HG03439 (cell line): ENCODE measurements around the gene CDC6.
A peak's percentile ranks its signal among the peaks of the same experiment; 100 is the strongest.

Experiments
- ATAC-seq: cut with Tn5 transposase; IDR thresholded peaks from one replicate; pipeline ENCODE4 v1.9.1; 2021; ENCODE audit warnings: mild to moderate bottlenecking, moderate library complexity; ENCODE audit not compliant: unreplicated experiment

The CDC6 gene

DNA sequence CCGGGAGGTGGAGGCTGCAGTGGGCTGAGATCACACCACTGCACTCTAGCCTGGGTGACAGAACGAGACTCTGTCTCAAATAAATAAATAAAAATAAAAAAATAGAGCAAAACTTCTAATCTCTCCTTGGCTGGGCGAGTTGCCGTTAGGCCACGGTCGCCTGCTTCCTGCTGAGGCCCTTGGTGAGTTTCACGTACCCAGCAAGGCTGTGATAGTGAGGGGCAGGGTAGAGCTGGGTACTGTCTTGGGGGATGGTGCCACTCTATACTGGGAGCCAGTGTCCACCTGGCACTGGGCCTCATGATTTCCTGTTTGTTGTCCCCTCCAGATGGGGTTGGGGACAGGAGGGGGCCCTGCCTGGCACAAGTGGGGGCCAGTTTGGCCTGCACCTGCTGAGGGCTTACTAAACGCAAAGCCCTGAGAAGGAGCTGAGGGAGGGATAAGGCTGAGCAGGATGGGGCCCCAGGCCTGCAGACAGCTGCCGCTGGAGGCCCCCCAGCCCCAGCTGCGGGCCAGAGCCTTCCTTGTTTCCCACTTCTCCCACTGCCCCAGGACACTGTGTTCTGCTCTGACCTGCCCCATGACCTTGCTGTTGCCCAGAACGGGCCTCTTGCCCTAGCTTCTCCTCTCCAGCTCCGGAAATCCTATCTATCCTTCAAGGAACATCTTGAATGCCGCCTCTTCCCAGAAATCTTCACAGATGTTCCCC, 51.4 kb downstream of the CDC6 start:
- ATAC-seq: no peak

DNA sequence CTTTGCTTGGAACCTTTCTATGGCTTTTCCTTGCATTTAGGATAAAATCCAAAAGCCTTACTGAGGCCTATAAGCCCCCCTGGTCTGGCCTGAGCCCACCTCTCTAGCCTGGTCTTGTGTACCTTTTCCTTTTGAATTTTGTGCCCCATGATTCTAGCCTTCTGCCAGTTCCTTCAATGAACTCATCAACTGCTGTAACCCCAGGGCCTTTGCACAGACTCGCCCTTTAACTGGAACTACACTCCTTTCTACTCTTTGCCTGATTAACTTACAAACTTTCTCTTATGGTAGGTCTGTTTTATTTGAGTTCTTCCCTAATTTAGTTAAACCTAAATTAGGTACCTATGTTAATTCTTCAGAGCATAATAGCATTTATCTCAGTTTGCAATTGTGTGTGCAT, 52.6 kb downstream of the CDC6 start:
- no peak for ATAC-seq

DNA sequence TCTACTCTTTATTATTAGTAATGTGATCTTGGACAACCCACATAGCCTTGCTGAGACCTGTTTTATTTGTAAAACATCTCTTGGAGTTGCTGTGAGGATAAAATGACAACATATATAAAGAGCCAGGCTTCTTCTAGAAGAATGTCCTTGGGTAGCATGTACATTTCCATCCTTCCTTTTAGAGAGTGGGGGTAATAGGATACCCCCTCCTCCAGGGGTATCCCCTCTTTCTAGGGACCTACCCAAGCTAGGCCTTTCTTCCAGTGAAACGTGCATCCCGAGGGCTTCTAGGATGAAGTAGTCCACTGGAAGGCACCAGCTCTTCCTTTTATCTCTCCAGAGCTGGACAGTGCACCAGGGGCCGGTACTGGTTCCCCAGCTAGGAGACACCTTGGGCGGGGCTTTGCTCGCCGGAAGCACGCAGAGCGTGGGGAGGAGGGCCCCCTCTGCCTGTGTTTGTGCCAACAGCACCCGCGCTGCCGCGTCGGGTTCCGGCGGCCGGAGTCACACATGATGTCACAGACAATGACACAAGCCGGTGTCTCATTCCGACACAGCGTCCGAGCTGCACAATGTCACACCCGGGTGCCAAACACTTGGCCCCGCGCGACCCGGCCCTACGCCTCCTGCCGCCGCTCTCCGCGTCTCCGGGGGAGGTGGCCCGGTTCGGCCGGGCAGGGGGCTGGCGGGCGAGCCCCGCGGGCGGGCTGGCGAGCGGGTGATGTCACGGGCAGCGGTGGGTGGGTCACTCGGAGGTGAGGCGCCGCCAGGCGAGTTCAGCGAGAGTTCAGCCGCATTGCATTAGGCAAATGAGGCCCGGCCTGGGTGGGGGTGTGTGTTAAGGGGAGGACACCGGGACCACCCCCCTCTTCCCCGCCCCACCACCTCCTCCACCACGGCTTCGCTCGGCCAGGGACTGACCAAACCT, 53.5 kb downstream of the CDC6 start:
- peak; percentile 67 for ATAC-seq

DNA sequence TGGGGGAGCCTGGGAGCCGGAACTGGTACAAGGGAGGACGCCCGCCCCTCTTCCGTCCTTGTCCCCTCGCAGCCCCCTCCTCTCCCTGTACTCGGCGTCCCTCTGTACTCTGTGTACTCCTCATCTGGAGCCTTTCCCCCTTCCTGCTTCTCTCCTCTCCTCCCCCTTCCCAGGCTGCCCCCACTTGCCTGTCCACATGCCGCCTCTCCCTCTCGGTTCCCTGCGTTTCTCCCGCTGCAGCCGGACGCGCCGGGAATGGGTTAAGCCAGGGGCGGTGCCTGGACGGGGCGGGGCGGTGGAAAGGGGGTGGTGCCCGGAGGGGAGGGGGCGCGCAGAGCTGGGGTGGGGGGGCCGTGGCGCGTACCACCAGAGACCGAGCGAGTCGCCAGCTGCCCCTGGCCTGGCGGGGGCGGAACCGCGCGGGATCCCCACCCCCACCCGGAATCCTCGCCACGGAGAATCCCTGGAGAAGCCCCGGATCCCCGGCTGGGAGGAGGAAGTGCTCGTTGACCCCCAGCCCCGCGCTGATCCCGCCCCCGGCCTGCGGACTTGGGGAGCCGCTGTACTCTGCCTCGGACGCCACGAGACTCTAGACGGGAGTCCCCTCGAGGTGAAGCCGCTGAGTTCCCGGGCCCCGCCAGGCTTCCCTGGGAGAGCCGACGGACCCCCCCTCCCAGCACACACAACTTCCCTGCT, 54.3 kb downstream of the CDC6 start:
- no peak for ATAC-seq

- ATAC-seq: no peak
These were observed 55.0 kb downstream of the CDC6 start for GRCh38 chr17:40342504-40343218.

- ATAC-seq: no peak
These were observed 55.8 kb downstream of the CDC6 start for GRCh38 chr17:40343219-40344119.

DNA sequence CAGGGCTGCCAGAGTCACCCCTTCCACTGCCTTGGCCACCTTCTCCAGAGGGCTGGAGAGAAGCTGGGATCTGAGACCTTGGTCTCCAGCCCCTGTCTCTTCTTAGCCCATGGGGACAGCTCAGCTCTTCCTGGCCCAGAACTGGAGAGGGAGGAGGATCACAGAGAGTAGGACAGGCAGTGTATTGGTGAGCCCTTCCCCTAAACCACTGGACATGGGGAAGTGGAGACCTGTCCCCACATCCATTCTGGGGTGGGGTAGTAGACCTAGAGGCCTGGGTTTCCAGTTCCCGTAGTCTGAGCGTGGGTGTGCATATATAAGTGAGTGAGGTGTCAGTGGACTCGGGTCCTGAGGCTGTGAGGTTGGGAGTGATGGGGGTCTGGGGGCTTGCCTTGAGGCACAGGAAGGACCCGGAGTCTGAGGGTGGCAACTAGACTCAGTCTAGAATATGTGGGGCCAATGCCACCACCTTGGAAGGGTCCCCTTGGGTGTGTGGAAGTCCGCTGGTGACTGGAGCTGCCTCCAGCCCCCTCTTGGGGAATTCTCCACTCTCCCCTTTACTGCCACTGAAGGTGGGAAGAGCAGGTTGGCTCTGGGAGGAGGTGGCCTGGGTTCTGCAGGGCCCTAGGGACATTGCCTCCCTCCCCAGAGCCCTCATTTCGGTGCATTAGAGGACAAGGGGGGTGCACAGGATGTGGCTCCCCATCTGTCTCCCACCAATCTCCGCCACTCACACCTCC, 56.9 kb downstream of the CDC6 start:
- no peak for ATAC-seq

DNA sequence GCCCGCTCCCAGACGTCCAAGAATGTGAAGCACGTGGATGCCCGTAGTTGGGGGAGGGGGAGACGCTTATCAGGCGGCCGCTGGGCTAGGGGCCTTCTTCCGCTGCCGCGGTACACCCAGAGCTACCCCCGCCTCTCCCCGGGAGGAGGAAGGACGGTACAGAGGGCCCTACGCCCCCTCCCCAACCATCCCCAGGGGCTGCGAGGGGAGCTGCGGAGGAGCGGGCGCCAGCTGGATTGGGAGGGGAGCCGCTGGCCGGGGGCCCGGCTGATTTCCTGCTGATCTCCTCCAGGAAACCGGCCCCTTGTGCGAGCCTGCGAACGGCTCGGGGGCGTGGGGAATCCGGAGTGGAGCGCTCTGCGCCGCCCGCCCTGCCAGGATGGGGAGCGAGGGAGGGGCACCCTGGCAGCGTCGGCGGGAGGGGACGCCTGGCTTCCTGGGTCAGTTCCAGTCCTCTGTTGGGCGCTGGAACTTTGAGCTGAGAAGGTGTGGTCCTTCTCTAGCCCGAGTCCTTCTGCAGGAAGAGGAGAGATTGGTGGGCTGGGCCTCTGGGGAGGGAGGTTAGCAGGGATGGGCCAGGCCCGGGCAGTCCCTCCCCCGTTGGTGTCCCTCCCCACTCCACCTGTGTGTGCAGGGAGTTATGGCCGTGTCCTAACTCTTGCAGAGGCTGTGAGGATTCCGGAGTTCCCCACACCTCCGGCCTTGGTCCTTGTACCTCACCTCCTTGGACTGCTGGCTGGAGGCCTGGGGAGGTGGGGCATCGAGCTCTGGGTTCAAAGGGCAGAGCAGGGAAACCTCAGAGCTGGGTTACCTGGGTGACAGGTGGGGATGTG, 57.7 kb downstream of the CDC6 start:
- ATAC-seq: no peak

DNA sequence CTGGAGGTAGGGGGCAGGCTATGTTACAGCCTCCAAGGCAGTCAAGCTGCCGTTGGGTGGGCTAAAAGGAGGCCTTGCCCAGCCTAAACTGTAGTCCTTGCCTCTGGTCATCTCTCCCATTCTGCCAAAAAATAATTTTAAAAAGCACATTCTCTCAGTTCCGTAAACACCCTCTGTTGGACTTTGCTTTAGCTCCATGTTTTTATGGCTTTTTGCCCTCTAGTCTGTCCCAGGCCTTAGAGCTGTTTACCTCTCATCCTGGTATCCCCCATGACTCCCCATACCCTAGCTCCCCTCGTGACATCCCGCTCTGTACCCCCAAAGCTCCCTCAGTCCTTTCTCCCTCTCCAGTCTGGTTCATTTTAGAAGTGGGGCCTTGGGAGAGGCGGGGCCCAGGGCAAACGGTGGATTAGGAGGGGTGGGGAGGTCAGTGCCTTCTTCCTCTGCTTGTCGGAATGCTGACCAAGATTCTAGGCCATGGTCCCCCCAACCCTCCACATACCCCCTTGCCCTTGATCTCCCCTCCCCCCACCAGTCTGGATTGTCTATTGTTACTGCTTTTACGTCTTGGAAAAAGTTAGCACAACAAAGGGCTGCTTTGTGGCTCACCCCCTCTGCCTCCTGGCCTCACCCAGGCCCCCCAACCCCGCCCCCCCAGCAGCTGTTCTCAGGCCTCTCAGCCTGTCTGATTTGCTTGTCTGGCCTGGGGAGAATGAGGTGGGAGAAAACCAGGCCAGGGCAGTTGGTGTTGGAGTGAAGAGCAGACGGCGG, 58.5 kb downstream of the CDC6 start:
- ATAC-seq: no peak

DNA sequence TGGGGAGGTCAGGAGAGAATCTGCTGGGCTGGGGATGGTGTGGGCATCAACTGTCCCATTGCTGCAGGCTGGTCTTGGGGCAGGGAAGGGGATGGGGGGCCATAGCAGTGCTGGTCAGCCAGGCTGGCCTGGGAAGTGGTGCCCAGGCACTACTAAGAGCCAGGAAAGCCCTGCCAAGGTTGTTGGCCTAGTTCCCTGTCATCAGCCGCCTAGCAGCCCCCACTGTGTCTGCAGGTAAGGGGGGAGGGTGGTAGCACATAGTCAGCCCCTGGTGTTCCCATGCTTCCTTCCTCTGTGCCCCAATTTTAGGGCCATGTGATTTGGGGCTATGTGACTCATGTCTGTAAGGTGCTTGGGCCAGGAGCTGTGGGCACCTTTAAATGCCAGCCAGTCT, 59.1 kb downstream of the CDC6 start:
- ATAC-seq: no peak

- no peak for ATAC-seq
These were observed 59.8 kb downstream of the CDC6 start for GRCh38 chr17:40347319-40348135.

- ATAC-seq: no peak
These were observed 60.4 kb downstream of the CDC6 start for GRCh38 chr17:40348136-40348504.

- ATAC-seq: no peak
These were observed 61.1 kb downstream of the CDC6 start for GRCh38 chr17:40348562-40349476.

GRCh38 chr17:40349477-40349894, 61.8 kb downstream of the CDC6 start:
- ATAC-seq: no peak

- ATAC-seq: no peak
These were observed 62.4 kb downstream of the CDC6 start for GRCh38 chr17:40349895-40350688.
